ENCODE results near the gene SH3BP2.

- no peak for TF ChIP-seq POLR2A (IDR thresholded peaks at IDR 0.05)
- TF ChIP-seq CTCF (IDR thresholded peaks at IDR 0.05), result no peak
- TF ChIP-seq EP300 (IDR thresholded peaks at IDR 0.05), result no peak
Observed at GRCh38 chr4:2866160-2866861, 73.4 kb downstream of the SH3BP2 start.
